ENCODE data around the gene HOXC12.

DNA sequence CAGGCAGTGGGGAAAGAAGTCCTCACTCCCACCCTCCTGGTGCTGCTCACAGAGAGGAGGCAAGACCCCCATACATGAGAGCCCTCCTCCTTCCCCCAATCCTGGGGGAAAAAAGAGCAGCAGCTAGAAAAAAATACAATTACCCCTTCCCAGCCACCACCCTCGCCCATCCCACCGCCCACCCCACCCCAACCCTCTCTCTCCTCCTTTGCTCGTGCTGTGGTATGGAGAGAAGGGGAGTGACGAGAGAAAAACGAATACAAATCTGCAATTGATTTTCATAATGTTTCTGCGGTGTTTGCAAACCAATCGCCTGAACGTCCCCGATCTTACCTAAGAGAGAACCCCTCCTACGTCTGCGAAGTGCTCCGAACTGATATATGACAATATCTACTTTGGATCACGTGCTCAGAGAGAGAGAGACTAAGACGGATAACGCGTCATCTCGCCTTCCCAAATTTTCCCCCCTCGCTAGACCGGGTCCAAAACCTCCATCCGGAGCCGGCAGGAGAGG is 18.1 kb downstream of the HOXC12 start, which contains the start of gene HOXC11:
- no peak for TF ChIP-seq EP300 (IDR thresholded peaks at IDR 0.05)
- TF ChIP-seq, protein P1, sequence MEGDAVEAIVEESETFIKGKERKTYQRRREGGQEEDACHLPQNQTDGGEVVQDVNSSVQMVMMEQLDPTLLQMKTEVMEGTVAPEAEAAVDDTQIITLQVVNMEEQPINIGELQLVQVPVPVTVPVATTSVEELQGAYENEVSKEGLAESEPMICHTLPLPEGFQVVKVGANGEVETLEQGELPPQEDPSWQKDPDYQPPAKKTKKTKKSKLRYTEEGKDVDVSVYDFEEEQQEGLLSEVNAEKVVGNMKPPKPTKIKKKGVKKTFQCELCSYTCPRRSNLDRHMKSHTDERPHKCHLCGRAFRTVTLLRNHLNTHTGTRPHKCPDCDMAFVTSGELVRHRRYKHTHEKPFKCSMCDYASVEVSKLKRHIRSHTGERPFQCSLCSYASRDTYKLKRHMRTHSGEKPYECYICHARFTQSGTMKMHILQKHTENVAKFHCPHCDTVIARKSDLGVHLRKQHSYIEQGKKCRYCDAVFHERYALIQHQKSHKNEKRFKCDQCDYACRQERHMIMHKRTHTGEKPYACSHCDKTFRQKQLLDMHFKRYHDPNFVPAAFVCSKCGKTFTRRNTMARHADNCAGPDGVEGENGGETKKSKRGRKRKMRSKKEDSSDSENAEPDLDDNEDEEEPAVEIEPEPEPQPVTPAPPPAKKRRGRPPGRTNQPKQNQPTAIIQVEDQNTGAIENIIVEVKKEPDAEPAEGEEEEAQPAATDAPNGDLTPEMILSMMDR (IDR thresholded peaks at IDR 0.05): no peak
